Cardiac muscle cell (in vitro differentiated cells and primary cell): ENCODE measurements around the gene IFRD2. TPM values are rescaled to one million over a fixed set of nuclear protein-coding genes. Genes with fewer than 3 reads are reported as not detected.
A peak's percentile ranks its signal among the peaks of the same experiment; 100 is the strongest.

Source experiments
- DNase-seq, 2 donors: peaks; one replicate each; pipeline versions ENCODE4 v3.0.0 to v3.0.0-alpha.2; 2010 to 2017; ENCODE audit warnings: low read depth in 1 of 2, low spot score in 1 of 2
- H3K27ac ChIP-seq: fragments of 200-600 bp; sonication (generic); 2 replicates; pipeline ENCODE4 v1.5.1; 2016
- H3K27me3 ChIP-seq: fragments of 200-600 bp; sonication (generic); 2 replicates; pipeline ENCODE4 v1.6.0; 2016; ENCODE audit warnings: control low read depth
- H3K36me3 ChIP-seq: fragments of 200-600 bp; sonication (generic); 2 replicates; pipeline ENCODE4 v1.5.1; 2016; ENCODE audit warnings: control low read depth
- H3K4me1 ChIP-seq: fragments of 200-600 bp; sonication (generic); 2 replicates; pipeline ENCODE4 v1.8.1; 2017; ENCODE audit warnings: low read depth, mild to moderate bottlenecking, mixed run types
- H3K4me3 ChIP-seq: fragments of 200-600 bp; sonication (generic); 2 replicates; pipeline ENCODE4 v1.5.1; 2016; ENCODE audit warnings: mild to moderate bottlenecking
- H3K9me3 ChIP-seq: fragments of 200-600 bp; sonication (generic); 2 replicates; pipeline ENCODE4 v1.5.1; 2017; ENCODE audit warnings: low read depth, mild to moderate bottlenecking, control low read depth
- polyA plus RNA-seq: library from polyadenylated mRNA; unstranded; fragments of >200 nt; fragmentation: Nextera tagmentation; extraction: Ambion mirVana; gene quantifications from 2 replicates; pipeline ENCODE4 v1.2.1, GENCODE V29; 2016
- total RNA-seq: library from RNA; depleted of rRNA; stranded (reverse); fragments of >200 nt; gene quantifications from 2 replicates; pipeline ENCODE4 v1.2.3, GENCODE V29; 2016
- TF ChIP-seq, protein P1 (sequence below): IDR thresholded peaks from 2 replicates; pipeline ENCODE4 v1.5.1; 2012; ENCODE audit warnings: low read depth, mild to moderate bottlenecking, low read length

IFRD2 gene
- total and polyA plus RNA-seq, 2 experiments from 2014 or later = 61.0 to 110 TPM

DNA sequence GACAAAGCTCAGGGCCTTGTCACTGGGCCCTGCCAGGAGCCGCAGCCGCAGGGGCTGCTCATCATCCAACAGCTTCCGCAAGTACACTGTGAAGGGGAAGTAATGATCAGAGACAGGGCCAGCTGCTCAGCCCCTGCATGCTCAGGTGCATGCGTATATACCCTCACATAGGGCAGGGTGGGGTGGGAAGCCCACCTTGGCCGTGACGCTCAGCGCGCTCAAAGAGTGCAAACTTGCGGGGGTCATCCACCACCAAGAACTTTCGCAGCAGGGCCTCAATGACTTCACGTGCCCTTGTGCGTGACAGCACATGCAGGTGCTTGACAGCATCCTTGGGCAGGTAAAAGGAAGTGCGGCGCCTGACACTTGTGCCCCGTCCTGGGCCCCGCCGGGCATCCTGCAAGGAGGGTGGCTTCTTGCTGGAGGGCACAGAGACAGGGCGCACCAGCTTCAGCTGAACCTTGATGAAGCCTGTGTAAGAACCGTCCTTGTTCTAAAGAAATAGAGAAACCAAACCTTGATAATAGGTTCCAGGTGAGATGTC lies 39.2 kb upstream of the IFRD2 start:
- H3K9me3 ChIP-seq = no peaks in the 10 kb centered on the region
- H3K27me3 ChIP-seq = no peaks in the 10 kb centered on the region
- TF ChIP-seq, protein P1, sequence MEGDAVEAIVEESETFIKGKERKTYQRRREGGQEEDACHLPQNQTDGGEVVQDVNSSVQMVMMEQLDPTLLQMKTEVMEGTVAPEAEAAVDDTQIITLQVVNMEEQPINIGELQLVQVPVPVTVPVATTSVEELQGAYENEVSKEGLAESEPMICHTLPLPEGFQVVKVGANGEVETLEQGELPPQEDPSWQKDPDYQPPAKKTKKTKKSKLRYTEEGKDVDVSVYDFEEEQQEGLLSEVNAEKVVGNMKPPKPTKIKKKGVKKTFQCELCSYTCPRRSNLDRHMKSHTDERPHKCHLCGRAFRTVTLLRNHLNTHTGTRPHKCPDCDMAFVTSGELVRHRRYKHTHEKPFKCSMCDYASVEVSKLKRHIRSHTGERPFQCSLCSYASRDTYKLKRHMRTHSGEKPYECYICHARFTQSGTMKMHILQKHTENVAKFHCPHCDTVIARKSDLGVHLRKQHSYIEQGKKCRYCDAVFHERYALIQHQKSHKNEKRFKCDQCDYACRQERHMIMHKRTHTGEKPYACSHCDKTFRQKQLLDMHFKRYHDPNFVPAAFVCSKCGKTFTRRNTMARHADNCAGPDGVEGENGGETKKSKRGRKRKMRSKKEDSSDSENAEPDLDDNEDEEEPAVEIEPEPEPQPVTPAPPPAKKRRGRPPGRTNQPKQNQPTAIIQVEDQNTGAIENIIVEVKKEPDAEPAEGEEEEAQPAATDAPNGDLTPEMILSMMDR = no peak
- peaks cover 10% of the 10 kb centered on the region for H3K4me1 ChIP-seq
- DNase-seq = no peak
- peaks cover 31% of the 10 kb centered on the region for H3K36me3 ChIP-seq
- no peak overlapping the region for H3K4me3 ChIP-seq
- no peak overlapping the region for H3K27ac ChIP-seq

DNA sequence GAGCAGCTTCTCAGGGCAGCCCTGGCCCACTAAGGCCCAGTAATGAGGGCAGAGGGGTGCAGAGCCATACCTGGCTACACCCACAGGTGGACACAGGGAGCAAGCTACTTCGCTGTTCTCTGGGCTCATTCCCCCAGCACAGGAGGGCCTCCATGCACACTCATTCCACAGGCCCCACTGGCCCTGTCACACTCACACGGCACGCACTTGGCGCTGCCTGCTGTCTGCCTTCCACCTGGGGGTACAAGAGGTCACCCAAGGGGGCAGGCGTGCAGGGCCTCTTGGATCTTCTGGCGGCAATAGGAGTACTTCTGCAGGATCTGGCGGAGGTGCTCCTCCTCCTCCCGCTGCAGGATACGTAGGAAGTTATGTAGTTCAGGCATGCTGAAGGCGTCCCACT lies 38.1 kb upstream of the IFRD2 start:
- H3K27me3 ChIP-seq = no peaks in the 10 kb centered on the region
- peaks cover 6% of the 10 kb centered on the region for H3K4me1 ChIP-seq
- H3K36me3 ChIP-seq = peaks cover 31% of the 10 kb centered on the region
- H3K27ac ChIP-seq = no peak overlapping the region
- no peaks in the 10 kb centered on the region for H3K9me3 ChIP-seq
- DNase-seq = no peak
- H3K4me3 ChIP-seq = no peak overlapping the region
- TF ChIP-seq, protein P1 = no peak

DNA sequence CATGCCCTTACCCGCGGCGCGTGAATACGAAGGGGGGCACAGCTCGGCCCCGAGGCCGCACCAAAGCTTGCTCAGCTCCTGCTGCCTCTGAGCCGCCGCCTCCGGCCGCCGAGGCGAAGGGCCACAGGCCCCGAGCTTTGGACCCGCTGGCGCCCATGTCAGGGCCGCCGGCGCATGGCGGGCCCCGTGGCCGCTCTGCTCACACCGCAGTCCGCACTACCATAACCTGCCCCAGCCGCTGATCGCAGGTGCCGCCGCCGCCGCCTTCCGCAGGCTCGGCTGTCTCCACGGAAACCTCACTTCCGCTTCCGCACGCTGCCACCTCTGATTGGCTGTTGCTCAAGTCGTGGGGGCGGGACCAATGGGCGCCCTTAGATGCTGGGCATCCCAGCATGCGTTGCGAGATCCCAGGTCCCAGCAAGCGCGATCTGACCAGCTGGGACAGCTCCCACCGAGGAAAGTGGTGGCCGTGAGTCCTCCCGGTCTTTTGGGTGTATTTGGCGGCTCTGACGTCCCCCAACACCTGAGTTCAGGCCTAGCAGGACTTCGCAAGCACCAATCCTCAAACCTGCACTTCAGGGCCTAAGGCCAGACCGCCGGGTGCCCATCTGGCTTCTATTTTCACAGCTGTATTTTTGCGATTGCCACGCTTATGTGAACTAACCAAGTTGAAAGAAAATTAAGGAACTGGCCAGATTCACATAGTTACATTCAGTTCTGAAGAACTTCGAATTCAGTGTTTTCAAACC lies 35.9 kb upstream of the IFRD2 start, which contains the start of gene TUSC2:
Gene TUSC2, minus strand, starts transcription at position 281 of the 749 bp plus-strand sequence. Its CDS starts 124 bp downstream, at position 157.
- H3K36me3 ChIP-seq = peaks cover 31% of the 10 kb centered on the region
- TF ChIP-seq, protein P1 = no peak
- H3K27me3 ChIP-seq = no peaks in the 10 kb centered on the region
- peaks cover 9% of the 10 kb centered on the region for H3K4me1 ChIP-seq
- peak within 1 kb of the TSS; percentile 87 for H3K4me3 ChIP-seq
- H3K27ac ChIP-seq = peak within 1 kb of the TSS; percentile 78
- no peaks in the 10 kb centered on the region for H3K9me3 ChIP-seq
- DNase-seq = peak; percentile 97 to 100

DNA sequence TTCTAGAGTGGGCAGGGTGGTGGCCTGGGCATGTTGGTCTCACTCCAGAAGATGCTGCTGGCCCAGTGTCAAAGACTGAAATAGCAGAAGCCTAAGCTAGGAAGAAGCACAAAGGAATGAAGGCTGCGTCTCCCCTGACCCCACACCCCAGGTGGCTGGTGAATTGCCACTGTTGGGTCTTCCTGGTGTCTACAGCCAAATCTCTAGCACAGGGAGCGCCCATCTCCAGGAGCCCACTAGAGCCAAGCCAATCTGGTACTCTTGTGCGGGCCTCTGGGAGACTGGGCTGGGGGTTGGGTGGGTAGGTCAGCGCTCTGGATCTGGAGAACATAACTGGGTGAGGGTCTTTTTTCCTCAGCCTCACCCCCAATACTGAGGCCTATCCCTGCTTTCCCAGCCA lies 34.9 kb upstream of the IFRD2 start:
- Histone ChIP-seq H3K36me3 (peaks cover 30% of the 10 kb centered on the region), H3K27me3 (no peaks in the 10 kb centered on the region), H3K4me1 (peaks cover 17% of the 10 kb centered on the region), H3K9me3 (no peaks in the 10 kb centered on the region), H3K4me3 (peak overlapping the region; percentile 87), H3K27ac (no peak overlapping the region)
- no peak for DNase-seq
- TF ChIP-seq, protein P1 = no peak

DNA sequence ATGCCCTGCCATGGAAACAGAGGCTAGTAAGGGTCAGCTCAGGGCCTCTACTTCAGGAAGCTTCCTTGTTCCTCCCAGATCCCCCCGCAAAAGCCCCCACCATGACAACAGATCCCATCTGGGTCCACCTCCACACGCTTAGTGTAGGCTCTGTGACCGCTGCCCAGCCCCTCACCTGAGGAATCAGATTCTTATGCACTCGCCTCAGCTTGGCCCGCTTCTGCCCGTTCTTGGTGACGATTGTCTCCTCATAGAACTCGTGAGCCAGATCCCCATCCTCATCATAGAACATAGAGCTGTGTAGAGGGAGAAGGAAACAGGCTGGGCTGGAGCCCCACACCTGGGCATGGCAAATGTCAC lies 33.9 kb upstream of the IFRD2 start:
- TF ChIP-seq, protein P1 = no peak
- H3K27ac ChIP-seq = no peak overlapping the region
- H3K36me3 ChIP-seq = peaks cover 20% of the 10 kb centered on the region
- H3K4me1 ChIP-seq = peaks cover 20% of the 10 kb centered on the region
- no peaks in the 10 kb centered on the region for H3K9me3 ChIP-seq
- H3K27me3 ChIP-seq = no peaks in the 10 kb centered on the region
- no peak overlapping the region for H3K4me3 ChIP-seq
- DNase-seq = no peak
